Measurements from ENCODE around the gene VTI1A. TPM values are rescaled to one million over a fixed set of nuclear protein-coding genes. Genes with fewer than 3 reads are reported as not detected.

Gene VTI1A
- total RNA-seq, 1 experiment from 2014 or later = 22.0 TPM

GRCh38 chr10:112553315-112553714, 106.3 kb downstream of the VTI1A start:
- H3K18ac ChIP-seq (ENCODE audit: insufficient read length, low read depth, low read length) = no peak overlapping the region
- no peak overlapping the region for H2BK12ac ChIP-seq (ENCODE audit: insufficient read length, low read depth, low read length)
- no CpG with 5 or more reads among the region's 3 CpGs for WGBS (ENCODE audit: extremely low coverage, insufficient read length, low lambda C conversion rate)
- no peak overlapping the region for H2AK5ac ChIP-seq (ENCODE audit: insufficient read length, low read length)
- no peak overlapping the region for H2BK20ac ChIP-seq (ENCODE audit: low read depth, low read length, poor library complexity, severe bottlenecking)
- no peak overlapping the region for H3K27ac ChIP-seq (ENCODE audit: insufficient read length, low read depth, low read length)
- H4K20me1 ChIP-seq (ENCODE audit: control insufficient read depth, insufficient read depth, insufficient read length) = no peaks in the 10 kb centered on the region
- DNase-seq = no peak
- TF ChIP-seq, protein P1, sequence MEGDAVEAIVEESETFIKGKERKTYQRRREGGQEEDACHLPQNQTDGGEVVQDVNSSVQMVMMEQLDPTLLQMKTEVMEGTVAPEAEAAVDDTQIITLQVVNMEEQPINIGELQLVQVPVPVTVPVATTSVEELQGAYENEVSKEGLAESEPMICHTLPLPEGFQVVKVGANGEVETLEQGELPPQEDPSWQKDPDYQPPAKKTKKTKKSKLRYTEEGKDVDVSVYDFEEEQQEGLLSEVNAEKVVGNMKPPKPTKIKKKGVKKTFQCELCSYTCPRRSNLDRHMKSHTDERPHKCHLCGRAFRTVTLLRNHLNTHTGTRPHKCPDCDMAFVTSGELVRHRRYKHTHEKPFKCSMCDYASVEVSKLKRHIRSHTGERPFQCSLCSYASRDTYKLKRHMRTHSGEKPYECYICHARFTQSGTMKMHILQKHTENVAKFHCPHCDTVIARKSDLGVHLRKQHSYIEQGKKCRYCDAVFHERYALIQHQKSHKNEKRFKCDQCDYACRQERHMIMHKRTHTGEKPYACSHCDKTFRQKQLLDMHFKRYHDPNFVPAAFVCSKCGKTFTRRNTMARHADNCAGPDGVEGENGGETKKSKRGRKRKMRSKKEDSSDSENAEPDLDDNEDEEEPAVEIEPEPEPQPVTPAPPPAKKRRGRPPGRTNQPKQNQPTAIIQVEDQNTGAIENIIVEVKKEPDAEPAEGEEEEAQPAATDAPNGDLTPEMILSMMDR (conservative IDR thresholded peaks at IDR 0.05) = no peak
- Mint-ChIP-seq H3K36me3 (ENCODE audit: insufficient read depth in 1 of 3, low read depth in 3 of 3) (no peaks in the 10 kb centered on the region), H3K4me1 (peaks cover 4 to 5% of the 10 kb centered on the region in 2 experiments; a peak in 3 of 4 replicates), H3K27ac (no peak overlapping the region), H3K4me3 (no peak overlapping the region), H3K9me3 (no peaks in the 10 kb centered on the region), H3K27me3 (ENCODE audit: low read depth) (no peaks in the 10 kb centered on the region)
- no peaks in the 10 kb centered on the region for H3K79me1 ChIP-seq (ENCODE audit: insufficient read depth, low read depth, low read length, poor library complexity, severe bottlenecking)
- no peak overlapping the region for H2BK120ac ChIP-seq (ENCODE audit: low read depth, low read length, poor library complexity, severe bottlenecking)
- H2BK5ac ChIP-seq (ENCODE audit: insufficient read length, low read length) = no peak overlapping the region
- H3K79me2 ChIP-seq (ENCODE audit: insufficient read depth, low read length) = no peaks in the 10 kb centered on the region
- H3K23ac ChIP-seq (ENCODE audit: insufficient read length, low read depth, low read length) = no peak overlapping the region
- no peak overlapping the region for H3K4me2 ChIP-seq (ENCODE audit: insufficient read depth, insufficient read length, low read length)
- no peak overlapping the region for H2AFZ ChIP-seq (ENCODE audit: low read length)
- H4K5ac ChIP-seq (ENCODE audit: insufficient read length, low read depth, low read length) = no peak overlapping the region
- H3K27me3 ChIP-seq (ENCODE audit: insufficient read depth, low read length) = no peaks in the 10 kb centered on the region
- H2BK15ac ChIP-seq (ENCODE audit: low read depth, low read length) = no peak overlapping the region
- no peaks in the 10 kb centered on the region for H3K23me2 ChIP-seq (ENCODE audit: insufficient read length, low read depth, low read length, poor library complexity, severe bottlenecking)
- H3K14ac ChIP-seq (ENCODE audit: insufficient read depth, low read length) = no peak overlapping the region
- no peak overlapping the region for H4K8ac ChIP-seq (replicated peaks; ENCODE audit: insufficient read length, low read depth, low read length)
- H3K9ac ChIP-seq (ENCODE audit: extremely low read depth, insufficient read length, low read length) = no peak overlapping the region
- H3K4me1 ChIP-seq (ENCODE audit: insufficient read depth, low read length) = no peaks in the 10 kb centered on the region
- H3K56ac ChIP-seq (ENCODE audit: insufficient read length, low read depth, low read length) = no peak overlapping the region
- H3K9me3 ChIP-seq (ENCODE audit: control insufficient read depth, low read depth, low read length) = no peaks in the 10 kb centered on the region
- no peak overlapping the region for H3K4ac ChIP-seq (ENCODE audit: low read depth, low read length)
- no peak overlapping the region for H4K91ac ChIP-seq (ENCODE audit: insufficient read length, low read depth, low read length)
- H3T11ph ChIP-seq (ENCODE audit: low read length) = no peak overlapping the region

Data from H9 (cell line).